ENCODE results near the gene TLE7.

DNA sequence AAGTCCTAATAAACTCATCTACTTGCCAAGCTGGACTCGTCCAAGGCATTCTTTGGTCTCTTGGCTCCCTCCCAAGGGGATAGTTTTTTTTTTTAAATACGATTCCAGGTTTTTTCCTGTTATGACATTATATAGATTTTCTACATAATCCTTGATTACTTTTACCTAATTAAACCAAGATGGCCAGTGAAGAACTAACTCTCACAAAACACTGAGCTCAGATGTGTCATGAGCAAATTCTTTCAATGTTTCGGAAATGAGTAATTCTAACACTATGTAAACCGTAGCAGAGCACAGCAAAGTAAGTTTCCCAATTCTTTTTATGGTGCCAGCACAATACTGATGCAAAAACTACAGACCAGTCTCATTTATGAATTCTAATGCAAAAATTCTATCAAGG is 18.4 kb upstream of the TLE7 start:
- TF ChIP-seq CTCF (IDR thresholded peaks at IDR 0.05) (no peak), POLR2AphosphoS5 (IDR thresholded peaks at IDR 0.05) (no peak), POLR2A (IDR thresholded peaks at IDR 0.05) (no peak)
